Lung (tissue), 12 donors: ENCODE results near the gene SLC23A3. TPM values are rescaled to one million over a fixed set of nuclear protein-coding genes. Genes with fewer than 3 reads are reported as not detected.

Source experiments
- ATAC-seq: fragments of 200-7000 bp; cut with Tn5 transposase; one replicate; pipeline ENCODE4 v1.9.1; 2020; ENCODE audit warnings: moderate number of reproducible peaks; ENCODE audit not compliant: insufficient read depth, low FRiP score
- DNase-seq, 3 donors: peaks; one replicate each; pipeline ENCODE4 v3.0.0-alpha.2; 2013 to 2017
- H3K27ac ChIP-seq, 2 donors: one replicate each; pipeline ENCODE4 v1.5.1; 2013; ENCODE audit warnings: mild to moderate bottlenecking in 2 of 2, moderate library complexity in 2 of 2, control low read depth in 1 of 2, inconsistent platforms in 1 of 2, low read depth in 1 of 2, low read length in 1 of 2
- H3K27me3 ChIP-seq, 3 donors: one replicate each; pipeline ENCODE4 v1.5.1; 2013; ENCODE audit warnings: low read length in 2 of 3; ENCODE audit not compliant: control insufficient read depth in 3 of 3, insufficient read depth in 3 of 3
- H3K36me3 ChIP-seq, 4 donors: one replicate each; pipeline ENCODE4 v1.5.1; 2013; ENCODE audit warnings: low read length in 4 of 4, mild to moderate bottlenecking in 1 of 4, moderate library complexity in 1 of 4; ENCODE audit not compliant: control insufficient read depth in 4 of 4, insufficient read depth in 4 of 4
- H3K4me1 ChIP-seq, 5 donors: one replicate each; pipeline ENCODE4 v1.5.1; 2013; ENCODE audit warnings: low read length in 5 of 5, mild to moderate bottlenecking in 2 of 5, moderate library complexity in 1 of 5; ENCODE audit not compliant: control insufficient read depth in 5 of 5, insufficient read depth in 5 of 5
- H3K4me3 ChIP-seq: one replicate; pipeline ENCODE4 v1.5.1; 2013; ENCODE audit warnings: mild to moderate bottlenecking, control low read depth, moderate library complexity
- H3K9ac ChIP-seq, 2 donors: one replicate each; pipeline ENCODE4 v1.5.1; 2013; ENCODE audit warnings: low read length in 2 of 2, control low read depth in 1 of 2; ENCODE audit not compliant: insufficient read depth in 1 of 2
- H3K9me3 ChIP-seq, 4 donors: one replicate each; pipeline ENCODE4 v1.5.1; 2013; ENCODE audit warnings: low read length in 3 of 4, mild to moderate bottlenecking in 1 of 4, moderate library complexity in 1 of 4; ENCODE audit not compliant: control insufficient read depth in 4 of 4, insufficient read depth in 3 of 4
- WGBS, 2 donors: extraction: QIAGEN DNeasy Blood & Tissue Kit; methylation state at CpG; one replicate each; pipeline ENCODE4 v1.1.7; 2013; 5-methylcytosine and 5-hydroxymethylcytosine counted together
- polyA plus RNA-seq, 2 donors: library from polyadenylated mRNA; stranded (reverse); fragments of 200-250 nt; gene quantifications; one replicate each; pipeline ENCODE4 v1.2.1, GENCODE V29; 2013
- total RNA-seq, 2 donors: library from RNA; depleted of rRNA in 1 of 2; stranded (reverse); fragments of >200 nt in 1 of 2; gene quantifications; one replicate each; pipeline ENCODE4 v1.2.1, GENCODE V29; 2014 to 2021
- TF ChIP-seq, protein P1 (sequence below): IDR thresholded peaks from 2 replicates; pipeline ENCODE4 v1.5.1; 2012; ENCODE audit warnings: mild to moderate bottlenecking; ENCODE audit errors: control extremely low read depth, extremely low read depth
- donor health status: control.
- donor health status: control.
- donor health status: Bipolar disorder and iron deficiency.
- donor health status: healthy.
- donor health status: DM: yes; HTN: yes; CAD: no.

Gene SLC23A3
- total and polyA plus RNA-seq, 4 donors, result 0.80 to 2.5 (median 1.9) TPM

DNA sequence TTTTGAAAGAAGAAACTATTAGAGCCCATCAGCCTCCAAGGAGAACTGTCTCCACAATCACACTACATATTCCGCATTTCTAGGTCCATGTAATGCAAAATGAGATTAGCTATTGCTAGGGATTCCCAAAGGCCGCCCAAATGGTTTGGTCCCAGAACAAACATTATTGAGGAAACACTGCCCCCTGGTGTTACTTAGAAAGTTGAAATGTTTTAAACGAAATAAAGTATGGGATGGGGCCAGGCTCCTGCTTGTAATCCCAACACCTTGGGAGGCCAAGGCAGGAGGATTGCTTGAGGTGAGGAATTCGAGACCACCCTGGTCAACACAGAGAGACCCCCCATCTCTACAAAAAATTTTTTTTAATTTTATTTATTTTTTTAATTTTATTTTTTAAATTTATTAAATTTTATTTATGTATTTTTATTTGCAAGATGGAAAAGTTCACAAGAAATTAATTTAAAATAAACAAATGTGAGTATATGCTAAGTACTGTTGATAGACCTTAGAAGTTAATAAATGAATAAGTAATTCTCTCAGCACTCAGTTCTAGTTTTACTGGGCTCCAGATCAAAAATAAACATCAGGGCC is 14.7 kb downstream of the SLC23A3 start:
- WGBS, 2 donors, result 14 to 18% methylated on average over 4 of the region's 4 CpGs
- H3K9ac ChIP-seq, result no peak overlapping the region
- peaks cover 3 to 10% (median 7%) of the 10 kb centered on the region in 4 donors for H3K36me3 ChIP-seq
- ATAC-seq (no peak), DNase-seq (peak; percentile 36 to 88 (median 87))
- no peak overlapping the region for H3K27ac ChIP-seq
- TF ChIP-seq, protein P1, sequence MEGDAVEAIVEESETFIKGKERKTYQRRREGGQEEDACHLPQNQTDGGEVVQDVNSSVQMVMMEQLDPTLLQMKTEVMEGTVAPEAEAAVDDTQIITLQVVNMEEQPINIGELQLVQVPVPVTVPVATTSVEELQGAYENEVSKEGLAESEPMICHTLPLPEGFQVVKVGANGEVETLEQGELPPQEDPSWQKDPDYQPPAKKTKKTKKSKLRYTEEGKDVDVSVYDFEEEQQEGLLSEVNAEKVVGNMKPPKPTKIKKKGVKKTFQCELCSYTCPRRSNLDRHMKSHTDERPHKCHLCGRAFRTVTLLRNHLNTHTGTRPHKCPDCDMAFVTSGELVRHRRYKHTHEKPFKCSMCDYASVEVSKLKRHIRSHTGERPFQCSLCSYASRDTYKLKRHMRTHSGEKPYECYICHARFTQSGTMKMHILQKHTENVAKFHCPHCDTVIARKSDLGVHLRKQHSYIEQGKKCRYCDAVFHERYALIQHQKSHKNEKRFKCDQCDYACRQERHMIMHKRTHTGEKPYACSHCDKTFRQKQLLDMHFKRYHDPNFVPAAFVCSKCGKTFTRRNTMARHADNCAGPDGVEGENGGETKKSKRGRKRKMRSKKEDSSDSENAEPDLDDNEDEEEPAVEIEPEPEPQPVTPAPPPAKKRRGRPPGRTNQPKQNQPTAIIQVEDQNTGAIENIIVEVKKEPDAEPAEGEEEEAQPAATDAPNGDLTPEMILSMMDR, result peak; percentile 75
- no peaks in the 10 kb centered on the region for H3K9me3 ChIP-seq
- H3K4me3 ChIP-seq, result no peak overlapping the region
- no peaks in the 10 kb centered on the region for H3K27me3 ChIP-seq
- peaks cover 0 to 5% (median 5%) of the 10 kb centered on the region in 5 donors for H3K4me1 ChIP-seq

DNA sequence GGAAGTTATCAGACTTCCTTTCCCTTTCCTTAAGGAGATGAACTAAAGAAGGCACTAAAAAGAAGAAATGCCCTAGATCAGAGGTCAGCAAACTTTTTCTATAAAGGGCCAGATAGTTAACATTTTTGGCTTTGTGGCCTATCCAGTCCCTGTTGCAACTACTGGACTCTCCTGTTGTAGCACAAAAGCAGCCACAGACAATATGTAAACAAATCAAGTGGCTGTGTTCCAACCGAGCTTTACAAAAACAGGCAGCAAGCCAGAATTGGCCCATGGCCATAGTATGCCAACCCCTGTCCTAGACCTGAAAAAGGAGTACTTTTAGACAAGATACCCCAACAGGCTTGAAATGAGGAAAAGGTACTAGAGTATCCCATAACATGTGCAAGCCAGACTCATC is 20.2 kb downstream of the SLC23A3 start:
- Histone ChIP-seq H3K9ac (no peak overlapping the region), H3K27ac (no peak overlapping the region), H3K4me1 (peaks cover 0 to 9% (median 0%) of the 10 kb centered on the region in 5 donors), H3K36me3 (peaks cover 3 to 16% (median 15%) of the 10 kb centered on the region in 4 donors), H3K4me3 (no peak overlapping the region), H3K27me3 (no peaks in the 10 kb centered on the region), H3K9me3 (no peaks in the 10 kb centered on the region)
- 18 to 45% methylated on average over 1 of the region's 1 CpG for WGBS, 2 donors
- TF ChIP-seq, protein P1, result no peak
- no peak for ATAC-seq
- DNase-seq, result peak; percentile 26 to 42 (median 34)

DNA sequence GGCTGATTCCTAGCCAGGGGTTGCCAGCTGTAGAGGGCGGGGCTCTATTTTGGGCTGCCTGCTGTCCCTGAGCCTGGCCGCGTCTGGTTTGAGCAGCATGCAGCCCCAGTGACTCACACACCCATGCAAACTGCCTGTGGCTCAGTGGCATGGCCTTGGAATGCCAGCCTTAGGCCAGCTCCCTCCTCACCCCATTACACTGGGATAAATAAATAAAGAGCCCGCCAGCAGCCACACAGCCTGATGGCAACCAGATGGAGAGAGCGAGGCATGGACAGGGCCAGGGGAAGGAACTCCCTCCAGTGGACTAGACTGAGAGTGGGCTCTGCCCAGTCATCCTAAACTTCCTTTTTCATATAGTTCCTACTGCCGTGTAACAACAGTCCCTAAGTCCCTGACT is 27.5 kb downstream of the SLC23A3 start:
- ATAC-seq (no peak), DNase-seq (no peak)
- Histone ChIP-seq H3K36me3 (peaks cover 17 to 31% (median 27%) of the 10 kb centered on the region in 4 donors), H3K4me1 (no peaks in the 10 kb centered on the region), H3K27ac (no peak overlapping the region), H3K9me3 (no peaks in the 10 kb centered on the region), H3K27me3 (no peaks in the 10 kb centered on the region), H3K4me3 (no peak overlapping the region), H3K9ac (no peak overlapping the region)
- 82 to 92% methylated on average over 6 of the region's 6 CpGs for WGBS, 2 donors
- TF ChIP-seq, protein P1, result no peak

DNA sequence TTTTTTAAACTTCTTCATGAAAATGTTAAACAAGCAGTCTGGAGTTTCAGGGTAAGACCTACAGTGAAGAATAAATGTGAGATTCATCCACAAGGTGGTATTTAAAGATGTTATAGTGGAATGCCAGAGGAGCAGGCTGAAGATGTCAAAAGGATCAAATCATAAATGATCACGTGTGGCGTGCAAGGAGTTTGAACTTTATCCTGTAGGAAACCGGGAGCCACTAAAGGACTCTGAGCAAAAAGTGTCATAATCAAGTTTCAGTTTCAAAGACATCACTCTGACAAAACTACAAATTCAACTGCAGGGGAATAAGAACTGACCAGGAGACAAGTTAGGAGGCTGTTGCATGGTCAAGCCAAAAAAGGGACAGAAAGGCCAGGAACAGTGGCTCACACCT is 29.1 kb downstream of the SLC23A3 start:
- TF ChIP-seq, protein P1, result no peak
- ATAC-seq, result no peak
- Histone ChIP-seq H3K4me1 (no peaks in the 10 kb centered on the region), H3K9me3 (no peaks in the 10 kb centered on the region), H3K9ac (no peak overlapping the region), H3K27me3 (no peaks in the 10 kb centered on the region), H3K27ac (no peak overlapping the region), H3K4me3 (no peak overlapping the region), H3K36me3 (peaks cover 17 to 22% (median 20%) of the 10 kb centered on the region in 4 donors)
- 92 to 96% methylated on average over 3 of the region's 3 CpGs for WGBS, 2 donors
- no peak for DNase-seq
